ENCODE data around the gene RARB. TPM values are rescaled to one million over a fixed set of nuclear protein-coding genes. Genes with fewer than 3 reads are reported as not detected.

RARB gene
- total and polyA plus RNA-seq, 2 donors (not counting 1 experiment from before 2014, with no cell fraction given) = 9.4 to 13.3 TPM

- Histone ChIP-seq H3K36me3 (ENCODE audit: control insufficient read depth, insufficient read depth, low read length) (no peaks in the 10 kb centered on the region), H3K27me3 (ENCODE audit: control insufficient read depth, insufficient read depth, low read length) (no peaks in the 10 kb centered on the region), H2AFZ (ENCODE audit: low read length) (no peak overlapping the region), H4K20me1 (ENCODE audit: control insufficient read depth, extremely low read depth, insufficient read depth, low read length) (no peaks in the 10 kb centered on the region), H3K9me3 (ENCODE audit: control insufficient read depth, insufficient read depth, low read depth, low read length) (no peaks in the 10 kb centered on the region), H3K9ac (ENCODE audit: insufficient read depth, low read length) (no peak overlapping the region), H3K4me2 (ENCODE audit: extremely low read depth, insufficient read depth, low read length) (no peak overlapping the region), H3K27ac (ENCODE audit: insufficient read depth, low read length) (no peak overlapping the region), H3K79me2 (ENCODE audit: control insufficient read depth, insufficient read depth, low read length) (no peaks in the 10 kb centered on the region), H3K4me3 (replicated peaks in 1 of 4; ENCODE audit: control extremely low read depth in 1 of 4, insufficient read depth in 1 of 4, low read depth in 3 of 4, low read length in 4 of 4) (no peak overlapping the region), H3K4me1 (ENCODE audit: control insufficient read depth, extremely low read depth, insufficient read depth, low read length) (no peaks in the 10 kb centered on the region)
- no peak for DNase-seq (ENCODE audit: low read depth in 2 of 2)
- no peak for TF ChIP-seq EZH2 (IDR thresholded peaks at IDR 0.05; ENCODE audit: low read length, missing control alignments)
- TF ChIP-seq, protein P1, sequence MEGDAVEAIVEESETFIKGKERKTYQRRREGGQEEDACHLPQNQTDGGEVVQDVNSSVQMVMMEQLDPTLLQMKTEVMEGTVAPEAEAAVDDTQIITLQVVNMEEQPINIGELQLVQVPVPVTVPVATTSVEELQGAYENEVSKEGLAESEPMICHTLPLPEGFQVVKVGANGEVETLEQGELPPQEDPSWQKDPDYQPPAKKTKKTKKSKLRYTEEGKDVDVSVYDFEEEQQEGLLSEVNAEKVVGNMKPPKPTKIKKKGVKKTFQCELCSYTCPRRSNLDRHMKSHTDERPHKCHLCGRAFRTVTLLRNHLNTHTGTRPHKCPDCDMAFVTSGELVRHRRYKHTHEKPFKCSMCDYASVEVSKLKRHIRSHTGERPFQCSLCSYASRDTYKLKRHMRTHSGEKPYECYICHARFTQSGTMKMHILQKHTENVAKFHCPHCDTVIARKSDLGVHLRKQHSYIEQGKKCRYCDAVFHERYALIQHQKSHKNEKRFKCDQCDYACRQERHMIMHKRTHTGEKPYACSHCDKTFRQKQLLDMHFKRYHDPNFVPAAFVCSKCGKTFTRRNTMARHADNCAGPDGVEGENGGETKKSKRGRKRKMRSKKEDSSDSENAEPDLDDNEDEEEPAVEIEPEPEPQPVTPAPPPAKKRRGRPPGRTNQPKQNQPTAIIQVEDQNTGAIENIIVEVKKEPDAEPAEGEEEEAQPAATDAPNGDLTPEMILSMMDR (conservative IDR thresholded peaks at IDR 0.05 in 1 of 2, IDR thresholded peaks at IDR 0.05 in 1 of 2; ENCODE audit: low read depth in 1 of 2, low read length in 2 of 2) = no peak
Measured at GRCh38 chr3:25479727-25480010, 51.6 kb downstream of the RARB start.

DNA sequence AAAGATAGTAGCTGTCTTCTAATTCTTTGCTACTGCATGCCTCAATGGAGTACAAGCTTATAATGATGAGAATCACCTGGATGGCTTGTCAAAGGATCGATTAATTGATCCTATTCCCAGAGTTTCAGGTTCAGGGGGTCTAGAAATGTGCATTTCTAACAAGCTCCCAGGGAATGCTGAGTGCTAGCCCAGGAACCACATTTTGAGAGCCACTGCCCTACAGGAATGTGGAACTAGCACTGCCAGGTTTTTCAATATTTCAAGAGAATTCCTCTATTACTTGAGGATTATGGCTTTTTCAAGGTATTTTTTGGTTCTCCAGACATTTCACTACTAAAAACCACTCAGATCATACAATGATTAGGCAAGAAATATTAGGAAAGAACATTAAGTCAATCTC lies 52.7 kb downstream of the RARB start:
- Histone ChIP-seq H3K79me2 (ENCODE audit: control insufficient read depth, insufficient read depth, low read length) (no peaks in the 10 kb centered on the region), H3K4me3 (replicated peaks in 1 of 4; ENCODE audit: control extremely low read depth in 1 of 4, insufficient read depth in 1 of 4, low read depth in 3 of 4, low read length in 4 of 4) (no peak overlapping the region), H3K9me3 (ENCODE audit: control insufficient read depth, insufficient read depth, low read depth, low read length) (no peaks in the 10 kb centered on the region), H3K27me3 (ENCODE audit: control insufficient read depth, insufficient read depth, low read length) (no peaks in the 10 kb centered on the region), H2AFZ (ENCODE audit: low read length) (no peak overlapping the region), H3K4me1 (ENCODE audit: control insufficient read depth, extremely low read depth, insufficient read depth, low read length) (no peaks in the 10 kb centered on the region), H3K27ac (ENCODE audit: insufficient read depth, low read length) (no peak overlapping the region), H3K36me3 (ENCODE audit: control insufficient read depth, insufficient read depth, low read length) (no peaks in the 10 kb centered on the region), H3K9ac (ENCODE audit: insufficient read depth, low read length) (no peak overlapping the region), H3K4me2 (ENCODE audit: extremely low read depth, insufficient read depth, low read length) (no peak overlapping the region), H4K20me1 (ENCODE audit: control insufficient read depth, extremely low read depth, insufficient read depth, low read length) (no peaks in the 10 kb centered on the region)
- TF ChIP-seq EZH2 (IDR thresholded peaks at IDR 0.05; ENCODE audit: low read length, missing control alignments) = no peak
- TF ChIP-seq, protein P1 (conservative IDR thresholded peaks at IDR 0.05 in 1 of 2, IDR thresholded peaks at IDR 0.05 in 1 of 2; ENCODE audit: low read depth in 1 of 2, low read length in 2 of 2) = no peak
- DNase-seq (ENCODE audit: low read depth in 2 of 2) = peak in 1 of 2 donors; percentile 65

DNA sequence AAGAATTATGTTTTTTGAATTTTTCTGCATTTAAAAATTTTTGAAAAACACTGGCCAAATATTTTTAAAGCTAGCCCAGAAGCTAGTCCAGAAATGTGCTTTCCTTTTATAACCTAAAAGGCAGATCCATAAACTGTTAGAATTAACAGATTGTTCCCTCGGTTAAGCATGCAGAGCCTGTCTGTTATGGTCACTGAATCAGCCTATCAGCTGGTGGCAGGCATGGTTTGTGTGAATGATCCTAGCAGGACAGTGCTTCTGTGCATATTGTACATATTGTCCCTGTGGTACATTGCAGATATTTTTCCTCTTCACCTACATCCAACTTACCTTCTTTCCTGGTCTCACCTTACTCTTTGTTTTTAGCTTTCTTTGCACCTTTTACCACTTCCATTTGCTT lies 53.3 kb downstream of the RARB start:
- DNase-seq (ENCODE audit: low read depth in 2 of 2) = no peak
- no peaks in the 10 kb centered on the region for H3K4me1 ChIP-seq (ENCODE audit: control insufficient read depth, extremely low read depth, insufficient read depth, low read length)
- no peak overlapping the region for H3K27ac ChIP-seq (ENCODE audit: insufficient read depth, low read length)
- no peaks in the 10 kb centered on the region for H4K20me1 ChIP-seq (ENCODE audit: control insufficient read depth, extremely low read depth, insufficient read depth, low read length)
- no peaks in the 10 kb centered on the region for H3K79me2 ChIP-seq (ENCODE audit: control insufficient read depth, insufficient read depth, low read length)
- no peak overlapping the region for H3K4me3 ChIP-seq (replicated peaks in 1 of 4; ENCODE audit: control extremely low read depth in 1 of 4, insufficient read depth in 1 of 4, low read depth in 3 of 4, low read length in 4 of 4)
- H3K4me2 ChIP-seq (ENCODE audit: extremely low read depth, insufficient read depth, low read length) = no peak overlapping the region
- TF ChIP-seq, protein P1 (conservative IDR thresholded peaks at IDR 0.05 in 1 of 2, IDR thresholded peaks at IDR 0.05 in 1 of 2; ENCODE audit: low read depth in 1 of 2, low read length in 2 of 2) = no peak
- H2AFZ ChIP-seq (ENCODE audit: low read length) = no peak overlapping the region
- H3K36me3 ChIP-seq (ENCODE audit: control insufficient read depth, insufficient read depth, low read length) = no peaks in the 10 kb centered on the region
- no peak overlapping the region for H3K9ac ChIP-seq (ENCODE audit: insufficient read depth, low read length)
- H3K27me3 ChIP-seq (ENCODE audit: control insufficient read depth, insufficient read depth, low read length) = no peaks in the 10 kb centered on the region
- no peaks in the 10 kb centered on the region for H3K9me3 ChIP-seq (ENCODE audit: control insufficient read depth, insufficient read depth, low read depth, low read length)

Measured in fibroblast of lung (primary cell).